HG02885 (cell line): ENCODE results near the gene NCBP2.

ENCODE experiments used
- ATAC-seq: cut with Tn5 transposase; IDR thresholded peaks from one replicate; pipeline ENCODE4 v1.9.1; 2021; ENCODE audit warnings: mild to moderate bottlenecking; ENCODE audit not compliant: unreplicated experiment, poor library complexity

Gene NCBP2

DNA sequence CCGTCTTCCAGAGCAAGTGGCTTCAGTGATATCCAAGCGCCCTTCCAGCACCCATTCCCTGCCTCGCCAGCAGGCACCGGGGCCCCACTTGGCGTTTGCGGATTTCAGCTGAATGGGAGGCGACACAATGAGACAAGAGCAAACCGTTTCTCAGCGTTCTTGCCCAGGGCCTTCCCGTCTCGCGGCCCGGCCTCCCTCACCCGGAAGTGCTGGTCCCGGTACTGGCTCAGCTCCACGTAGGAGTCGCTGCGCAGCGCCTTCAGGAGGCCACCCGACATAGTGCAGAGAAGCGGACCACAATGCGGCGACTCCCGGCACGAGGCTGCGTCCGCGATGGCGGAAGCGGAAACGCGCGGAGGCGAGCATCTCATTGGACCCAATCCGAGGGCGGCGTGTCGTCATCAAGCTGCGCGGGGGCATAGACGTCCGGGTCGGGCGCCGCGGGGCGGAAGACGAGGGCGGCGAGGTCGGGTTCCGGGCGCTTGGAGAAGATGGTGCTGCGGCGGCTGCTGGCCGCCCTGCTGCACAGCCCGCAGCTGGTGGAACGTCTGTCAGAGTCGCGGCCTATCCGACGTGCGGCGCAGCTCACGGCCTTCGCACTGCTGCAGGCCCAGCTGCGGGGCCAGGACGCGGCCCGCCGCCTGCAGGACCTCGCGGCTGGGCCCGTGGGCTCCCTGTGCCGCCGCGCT lies at the start of gene NCBP2:
NCBP2 (minus strand) TSS at position 303 of the 689 bp plus-strand sequence; CDS start at position 278, 25 bp downstream.
- ATAC-seq = peak; percentile 90

GRCh38 chr3:196991581-196992460 lies 49.5 kb upstream of the NCBP2 start:
- no peak for ATAC-seq

DNA sequence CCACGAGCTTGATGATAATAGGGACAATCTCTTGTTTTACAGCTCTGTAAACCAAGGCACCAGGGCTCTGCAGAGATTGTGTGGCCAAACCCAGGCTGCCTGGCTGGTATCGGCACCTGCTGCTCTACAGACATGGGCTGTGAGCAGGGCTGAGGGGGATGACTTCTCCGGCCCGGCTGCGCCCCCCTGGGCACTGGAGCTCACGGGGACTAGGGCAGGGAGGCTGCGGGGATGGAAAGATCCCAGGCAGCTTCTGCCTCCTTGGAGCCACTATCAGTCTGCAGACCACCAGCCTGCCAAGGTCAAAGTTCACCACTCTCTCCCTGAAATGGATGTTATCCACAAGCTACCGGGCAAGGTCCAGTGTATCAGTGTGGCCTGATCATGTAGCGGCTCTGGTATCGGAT lies 48.3 kb upstream of the NCBP2 start:
- no peak for ATAC-seq

DNA sequence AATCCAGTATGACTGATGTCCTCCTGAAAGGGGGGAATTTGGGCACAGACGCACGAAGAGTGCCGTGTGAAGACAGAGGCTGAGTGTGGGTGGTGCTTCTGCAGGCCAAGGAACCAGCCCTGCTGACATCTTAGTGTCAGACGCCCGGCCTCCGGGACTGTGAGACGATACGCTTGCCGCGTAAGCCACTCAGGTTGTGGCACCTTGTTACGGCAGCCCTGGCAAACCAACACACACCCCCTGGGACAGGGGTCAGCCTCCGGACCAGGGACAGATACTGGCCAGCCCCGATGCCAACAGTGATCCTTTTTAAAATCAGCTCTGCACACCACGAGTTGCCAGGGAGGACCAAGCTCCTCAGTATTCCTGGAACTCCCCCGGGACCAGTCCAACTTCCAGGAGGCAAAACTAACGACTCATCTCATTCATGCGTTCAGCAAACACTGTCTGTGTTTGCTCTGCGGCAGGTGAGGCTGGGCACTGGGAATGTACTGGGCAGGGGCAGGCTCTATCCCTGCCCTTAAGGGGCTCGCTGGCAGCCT lies 47.5 kb upstream of the NCBP2 start:
- no peak for ATAC-seq

DNA sequence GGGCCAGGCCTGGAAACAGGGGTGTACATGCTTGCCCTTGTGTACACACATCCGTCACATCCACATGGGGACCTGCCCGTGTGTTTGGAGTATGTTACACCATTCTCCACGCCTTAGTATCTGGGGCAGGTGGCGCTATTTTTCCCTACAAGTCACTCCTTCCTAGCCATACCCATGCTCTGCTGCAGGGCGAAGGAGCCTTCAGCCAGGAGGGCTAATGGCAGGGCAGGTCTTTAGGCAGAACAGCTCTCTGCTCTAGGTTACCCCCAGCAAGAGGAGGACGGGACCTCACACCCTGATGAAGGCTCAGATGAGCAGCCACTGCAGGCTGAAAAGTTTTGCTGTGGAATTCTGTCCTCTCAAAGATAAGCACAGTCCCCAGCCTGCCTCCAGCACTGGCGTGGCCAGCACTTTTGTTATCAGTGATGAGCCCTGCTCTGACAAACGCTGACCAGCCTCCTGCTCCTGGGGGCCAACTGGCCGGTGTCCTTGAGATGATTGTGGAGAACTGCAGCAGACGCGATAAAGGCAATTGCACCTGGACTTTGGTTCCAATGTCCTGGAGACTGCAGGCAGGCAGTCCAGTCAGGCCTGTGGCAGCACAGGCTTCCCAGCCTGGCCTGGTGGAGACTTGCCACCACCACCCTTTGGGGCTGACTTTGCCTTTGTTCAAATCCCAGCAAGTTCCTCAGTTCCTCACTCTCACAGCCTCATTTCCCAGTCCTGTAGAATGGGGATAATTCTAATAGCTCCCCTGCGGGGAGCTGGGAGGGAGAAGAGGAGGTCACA lies 46.1 kb upstream of the NCBP2 start:
- ATAC-seq = no peak

- ATAC-seq = no peak
Observed at GRCh38 chr3:196987022-196987421, 44.7 kb upstream of the NCBP2 start.

DNA sequence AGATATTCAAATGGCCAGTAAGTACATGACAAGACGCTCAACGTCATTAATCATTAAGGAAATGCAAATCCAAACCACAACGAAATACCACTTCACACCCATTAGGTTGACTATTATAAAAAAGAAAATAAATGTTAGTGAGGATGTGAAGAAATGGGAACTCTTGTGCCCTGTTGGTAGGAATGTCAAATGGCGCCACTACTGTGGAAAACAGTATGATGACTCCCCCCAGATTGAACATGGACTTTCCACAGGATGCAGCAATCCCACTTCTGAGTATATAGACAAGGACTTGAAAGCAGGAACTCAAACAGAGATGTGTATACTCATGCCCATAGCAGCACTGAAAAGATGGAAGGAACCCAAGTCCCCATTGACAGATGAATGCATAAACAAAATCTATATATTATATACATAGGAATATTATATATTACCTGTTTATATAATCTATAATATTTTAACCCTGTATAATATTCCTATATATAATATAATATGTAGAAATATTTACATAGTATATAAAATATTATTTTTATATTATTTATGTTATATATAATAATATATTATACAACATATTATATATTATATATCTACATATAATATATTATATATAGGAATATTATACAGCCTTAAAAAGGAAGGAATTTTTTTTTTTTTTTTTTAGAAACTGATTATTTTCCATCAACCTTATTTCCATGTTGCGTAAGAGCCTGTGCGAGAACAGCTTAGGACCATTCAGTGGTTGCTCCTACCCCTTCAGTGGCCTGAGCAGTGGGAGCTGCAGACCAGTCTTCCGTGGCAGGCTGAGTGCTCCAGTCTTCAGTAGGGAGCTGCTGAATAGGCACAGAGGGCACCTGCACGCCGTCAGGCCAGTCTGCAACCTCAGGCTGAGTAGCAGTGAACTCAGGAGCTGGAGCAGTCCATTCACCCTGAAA lies 43.9 kb upstream of the NCBP2 start:
- no peak for ATAC-seq

DNA sequence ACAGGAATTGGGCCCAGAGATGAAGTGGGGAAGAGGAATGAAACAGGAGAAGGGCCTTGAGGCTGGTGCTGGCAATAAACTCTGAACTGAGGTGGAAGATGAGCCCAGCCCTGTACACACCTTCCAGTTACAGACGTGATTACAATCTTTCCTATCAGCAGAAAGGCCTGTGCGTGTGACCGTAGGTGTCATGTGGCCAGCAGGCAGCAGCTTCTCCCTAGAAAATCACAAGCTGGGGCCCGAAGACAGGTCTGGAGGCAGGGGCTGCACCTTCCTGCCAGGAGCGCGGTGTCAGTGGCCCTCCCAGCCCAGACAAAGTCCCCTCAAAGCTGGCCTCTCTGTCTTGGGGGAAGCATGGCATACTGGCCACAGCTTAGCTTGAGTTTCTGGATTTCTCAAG lies 43.0 kb upstream of the NCBP2 start:
- ATAC-seq = no peak

DNA sequence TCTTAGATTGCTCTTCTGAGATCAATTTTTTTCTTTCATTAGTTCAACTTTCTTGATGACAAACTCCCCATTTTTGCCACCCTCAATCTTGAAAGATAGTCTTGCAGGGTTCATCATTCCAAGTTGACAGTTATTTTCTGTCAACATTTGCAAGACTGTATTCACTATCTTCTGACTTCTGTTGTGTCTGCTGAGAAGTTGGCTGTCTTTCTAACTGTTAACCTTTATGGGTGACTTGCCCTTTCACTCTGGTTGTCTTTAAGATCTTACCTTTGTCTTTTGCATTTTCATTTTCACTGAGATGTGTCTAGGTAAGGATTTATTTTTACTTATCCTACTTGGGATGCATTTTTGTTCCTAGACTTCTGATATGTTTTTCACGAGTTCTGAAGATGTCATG lies 40.9 kb upstream of the NCBP2 start:
- ATAC-seq = no peak

- ATAC-seq = no peak
Observed at GRCh38 chr3:196981657-196982056, 39.3 kb upstream of the NCBP2 start.

- no peak for ATAC-seq
Observed at GRCh38 chr3:196979545-196979944, 37.2 kb upstream of the NCBP2 start.

DNA sequence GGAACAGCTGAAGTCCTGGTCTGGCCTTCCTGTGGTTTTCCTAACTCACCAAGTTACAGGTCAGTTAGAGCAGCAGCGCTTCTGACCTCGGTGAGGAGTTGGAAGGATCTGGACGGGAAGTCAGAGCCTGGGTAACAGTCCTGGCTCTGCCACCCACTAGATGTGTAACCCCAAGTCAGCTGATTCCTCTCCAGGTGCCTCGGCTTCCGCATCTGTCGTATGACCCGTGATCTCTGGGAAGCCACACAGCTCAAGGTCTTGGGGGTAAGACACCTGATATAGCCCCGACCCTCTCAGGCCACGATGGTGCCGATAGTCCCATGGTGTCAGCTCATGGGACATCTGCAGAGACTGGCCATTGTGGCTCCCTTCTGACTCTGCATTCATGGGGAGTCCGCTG lies 34.6 kb upstream of the NCBP2 start:
- no peak for ATAC-seq

GRCh38 chr3:196975349-196975748 lies 33.0 kb upstream of the NCBP2 start:
- no peak for ATAC-seq

- no peak for ATAC-seq
Observed at GRCh38 chr3:196974661-196975060, 32.3 kb upstream of the NCBP2 start.

DNA sequence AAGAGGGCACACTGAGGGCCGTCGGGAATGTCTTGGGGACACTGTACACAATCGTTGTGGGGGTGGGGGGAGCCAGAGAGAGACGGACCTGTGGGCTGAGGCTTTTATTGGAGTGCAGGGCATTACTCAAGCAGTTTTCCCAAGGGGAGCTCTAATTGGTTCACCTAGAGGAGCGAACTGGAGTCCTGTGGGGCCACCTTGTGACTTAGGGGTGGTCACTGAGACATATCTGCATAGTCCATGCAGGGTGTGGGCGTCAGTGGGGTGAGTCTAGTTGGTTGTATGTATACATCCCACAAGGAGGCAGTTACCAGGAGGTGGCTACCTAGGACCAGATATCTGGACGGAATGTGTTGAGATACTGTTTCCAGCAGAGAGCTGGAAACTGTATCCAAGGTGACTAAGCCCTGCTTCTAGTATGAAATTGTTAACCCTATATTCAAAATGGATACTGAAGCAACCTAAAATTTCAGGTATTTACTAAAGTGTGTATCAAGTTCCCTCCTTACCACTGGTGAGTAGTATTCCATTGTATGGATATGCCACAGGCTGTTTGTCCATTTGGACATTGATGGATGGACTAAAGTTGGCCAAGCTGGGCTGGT lies 28.9 kb upstream of the NCBP2 start:
- ATAC-seq = no peak

DNA sequence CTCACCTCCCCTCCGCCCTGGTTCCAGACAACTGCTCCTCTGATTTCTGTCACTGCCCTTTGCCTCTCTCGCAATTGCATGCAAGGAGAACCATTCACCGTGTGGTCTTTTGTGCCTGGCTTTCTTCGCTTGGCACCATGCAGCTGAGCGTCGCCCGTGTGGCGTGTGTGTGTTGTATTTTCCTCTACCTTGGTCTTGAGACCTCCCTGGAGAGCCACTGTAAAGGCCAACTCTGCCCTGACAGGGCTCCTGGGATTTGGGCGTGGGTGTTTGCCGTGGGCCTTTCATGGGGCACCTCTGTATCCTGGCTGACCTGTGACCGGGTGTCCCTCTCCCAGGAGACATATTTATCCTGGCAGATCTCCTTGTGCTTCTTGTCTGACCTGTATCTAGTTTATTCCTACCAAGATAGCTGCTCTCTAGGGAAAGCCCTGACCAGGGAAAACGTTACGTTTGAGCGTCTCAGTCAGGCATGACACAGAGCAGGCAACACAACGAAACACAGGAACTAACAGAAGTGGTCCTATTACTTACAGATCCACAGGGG lies 28.3 kb upstream of the NCBP2 start:
- no peak for ATAC-seq

- peak; percentile 59 for ATAC-seq
Observed at GRCh38 chr3:196969660-196970546, 27.6 kb upstream of the NCBP2 start.

DNA sequence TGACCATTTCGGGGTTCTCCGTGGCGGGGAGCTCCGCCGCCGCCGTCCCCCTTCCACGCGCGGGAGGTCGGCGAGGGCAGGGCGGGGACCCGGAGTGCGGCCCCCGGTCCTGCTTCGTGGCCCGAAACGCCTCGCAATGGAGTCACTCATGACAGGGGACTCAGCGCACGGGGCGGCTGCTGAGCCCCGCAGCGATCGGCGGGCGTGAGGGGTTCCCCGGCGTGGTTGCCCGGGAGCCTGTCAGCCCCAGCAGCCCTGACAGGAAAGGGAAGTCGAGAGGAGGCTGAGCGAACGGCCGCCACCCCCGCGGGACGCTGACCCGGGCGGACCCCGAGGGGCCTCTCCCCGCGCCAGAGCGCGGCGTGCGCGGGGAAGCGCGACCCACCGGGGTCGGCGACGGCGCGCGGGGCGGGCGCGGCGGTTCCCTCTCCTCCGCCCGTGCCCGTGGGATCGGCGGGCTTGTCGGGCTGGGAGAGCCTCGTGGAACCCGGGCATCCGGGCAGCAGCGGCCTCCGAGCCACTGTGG lies 26.9 kb upstream of the NCBP2 start:
- ATAC-seq = peak; percentile 47
